Liver (tissue), 9 donors: Measurements from ENCODE around the gene CYTH3. TPM values are rescaled to one million over a fixed set of nuclear protein-coding genes. Genes with fewer than 3 reads are reported as not detected.

Source experiments
- DNase-seq: peaks from one replicate; pipeline ENCODE4 v3.0.0-alpha.2; 2017; ENCODE audit warnings: low spot score
- H3K27ac ChIP-seq, 2 donors: one replicate each; pipeline ENCODE4 v1.7.0; 2013; ENCODE audit warnings: inconsistent platforms in 2 of 2, low read length in 2 of 2, control low read depth in 1 of 2, low read depth in 1 of 2, mild to moderate bottlenecking in 1 of 2
- H3K27me3 ChIP-seq, 4 donors: one replicate each; pipeline versions ENCODE4 v1.6.1 to v1.7.0; 2013; ENCODE audit warnings: low read length in 3 of 4, inconsistent platforms in 1 of 4, mild to moderate bottlenecking in 1 of 4, moderate library complexity in 1 of 4; ENCODE audit not compliant: control insufficient read depth in 4 of 4, insufficient read depth in 4 of 4
- H3K36me3 ChIP-seq, 4 donors: one replicate each; pipeline versions ENCODE4 v1.6.1 to v1.7.0; 2013; ENCODE audit warnings: low read length in 3 of 4, mild to moderate bottlenecking in 3 of 4, low read depth in 1 of 4, moderate library complexity in 1 of 4; ENCODE audit not compliant: control insufficient read depth in 4 of 4, insufficient read depth in 3 of 4
- H3K4me1 ChIP-seq, 4 donors: one replicate each; pipeline versions ENCODE4 v1.6.1 to v1.7.0; 2013; ENCODE audit warnings: low read length in 3 of 4, mild to moderate bottlenecking in 3 of 4, moderate library complexity in 1 of 4; ENCODE audit not compliant: control insufficient read depth in 4 of 4, insufficient read depth in 4 of 4
- H3K4me3 ChIP-seq, 3 donors: one replicate each; pipeline versions ENCODE4 v1.6.1 to v1.7.0; 2013; ENCODE audit warnings: low read length in 3 of 3, control low read depth in 1 of 3, low read depth in 1 of 3, mild to moderate bottlenecking in 1 of 3
- H3K9ac ChIP-seq, 2 donors: one replicate each; pipeline ENCODE4 v1.7.0; 2013; ENCODE audit warnings: low read length in 2 of 2, mild to moderate bottlenecking in 2 of 2, moderate library complexity in 2 of 2, control low read depth in 1 of 2, low read depth in 1 of 2
- H3K9me3 ChIP-seq, 4 donors: one replicate each; pipeline versions ENCODE4 v1.6.1 to v1.7.0; 2013; ENCODE audit warnings: low read length in 3 of 4; ENCODE audit not compliant: control insufficient read depth in 4 of 4
- ATF3 ChIP-seq: IDR thresholded peaks from 2 replicates; pipeline ENCODE4 v1.6.1; 2016; ENCODE audit warnings: antibody characterized with exemption
- CTCF ChIP-seq: fragments of 150-350 bp; IDR thresholded peaks from 2 replicates; pipeline ENCODE4 v1.5.1; 2017; ENCODE audit warnings: improper control_type of control experiment, low read depth, low read length; ENCODE audit not compliant: missing input control
- EGR1 ChIP-seq, 2 donors: IDR thresholded peaks; 2 replicates each; pipeline ENCODE4 v1.6.1; 2016 to 2018; ENCODE audit warnings: antibody characterized with exemption in 2 of 2, low read depth in 2 of 2
- FOXA1 ChIP-seq: IDR thresholded peaks from 2 replicates; pipeline ENCODE4 v1.6.1; 2016; ENCODE audit warnings: antibody characterized with exemption
- FOXA2 ChIP-seq: IDR thresholded peaks from 2 replicates; pipeline ENCODE4 v1.6.1; 2016; ENCODE audit warnings: antibody characterized with exemption
- GABPA ChIP-seq, 2 donors: IDR thresholded peaks in 1 of 2; conservative IDR thresholded peaks in 1 of 2; 2 replicates each; pipeline ENCODE4 v1.6.1; 2016; ENCODE audit warnings: antibody characterized with exemption in 2 of 2, mild to moderate bottlenecking in 1 of 2, moderate library complexity in 1 of 2
- HNF4A ChIP-seq, 2 donors: conservative IDR thresholded peaks; 2 replicates each; pipeline ENCODE4 v1.6.1; 2016; ENCODE audit warnings: antibody characterized with exemption in 2 of 2, mild to moderate bottlenecking in 2 of 2
- HNF4G ChIP-seq: IDR thresholded peaks from 2 replicates; pipeline ENCODE4 v1.6.1; 2016; ENCODE audit warnings: antibody characterized with exemption
- JUND ChIP-seq, 2 donors: IDR thresholded peaks; 2 replicates each; pipeline ENCODE4 v1.6.1; 2016; ENCODE audit warnings: antibody characterized with exemption in 2 of 2
- MAX ChIP-seq: IDR thresholded peaks from 2 replicates; pipeline ENCODE4 v1.6.1; 2016; ENCODE audit warnings: antibody characterized with exemption
- NR2F2 ChIP-seq: IDR thresholded peaks from 2 replicates; pipeline ENCODE4 v1.6.1; 2016; ENCODE audit warnings: antibody characterized with exemption
- RAD21 ChIP-seq, 2 donors: IDR thresholded peaks; 2 replicates each; pipeline ENCODE4 v1.6.1; 2016; ENCODE audit warnings: antibody characterized with exemption in 2 of 2, mild to moderate bottlenecking in 2 of 2
- REST ChIP-seq: IDR thresholded peaks from 2 replicates; pipeline ENCODE4 v1.6.1; 2016; ENCODE audit warnings: antibody characterized with exemption, mild to moderate bottlenecking
- RXRA ChIP-seq, 2 donors: IDR thresholded peaks; 2 replicates each; pipeline ENCODE4 v1.6.1; 2017 to 2018; ENCODE audit warnings: antibody characterized with exemption in 2 of 2, mild to moderate bottlenecking in 1 of 2
- SP1 ChIP-seq: IDR thresholded peaks from 2 replicates; pipeline ENCODE4 v1.6.1; 2018; ENCODE audit warnings: antibody characterized with exemption, mild to moderate bottlenecking
- TAF1 ChIP-seq: conservative IDR thresholded peaks from 2 replicates; pipeline ENCODE4 v1.6.1; 2016; ENCODE audit warnings: antibody characterized with exemption, mild to moderate bottlenecking
- YY1 ChIP-seq: IDR thresholded peaks from 2 replicates; pipeline ENCODE4 v1.6.1; 2016; ENCODE audit warnings: antibody characterized with exemption, mild to moderate bottlenecking
- ZBTB33 ChIP-seq: IDR thresholded peaks from 2 replicates; pipeline ENCODE4 v1.6.1; 2016; ENCODE audit warnings: antibody characterized with exemption
- WGBS: extraction: QIAGEN DNeasy Blood & Tissue Kit; methylation state at CpG from one replicate; pipeline ENCODE4 v1.1.7; 2013; 5-methylcytosine and 5-hydroxymethylcytosine counted together
- polyA plus RNA-seq, 2 donors: library from polyadenylated mRNA; stranded (reverse) in 1 of 2; unstranded in 1 of 2; fragments of 200-250 nt in 1 of 2; fragments of >200 nt in 1 of 2; fragmentation: Nextera tagmentation in 1 of 2; extraction: Ambion mirVana in 1 of 2; gene quantifications; one replicate each; pipeline versions ENCODE4 v1.2.1 to v1.2.3, GENCODE V29; 2013 to 2015
- total RNA-seq, 2 donors: library from RNA; depleted of rRNA; stranded (reverse); fragments of >200 nt; gene quantifications; one replicate each; pipeline ENCODE4 v1.2.3, GENCODE V29; 2014
- donor health status: healthy.
- donor health status: healthy.
- donor health status: healthy.
- donor health status: healthy.
- donor health status: healthy.

CYTH3 gene
- total and polyA plus RNA-seq, 4 donors = 1.1 to 6.3 (median 3.7) TPM

GRCh38 chr7:6232534-6232933 lies 39.9 kb downstream of the CYTH3 start (continued):
- TF ChIP-seq REST (no peak), RAD21 (IDR thresholded peaks at IDR 0.05) (no peak)

GRCh38 chr7:6232116-6232515 lies 40.3 kb downstream of the CYTH3 start:
- peaks cover 0 to 2% (median 0%) of the 10 kb centered on the region in 4 donors for H3K4me1 ChIP-seq
- TF ChIP-seq SP1 (no peak), RXRA (IDR thresholded peaks at IDR 0.05) (no peak), GABPA (IDR thresholded peaks at IDR 0.05 in 1 of 2, conservative IDR thresholded peaks at IDR 0.05 in 1 of 2) (no peak), FOXA1 (no peak), MAX (no peak), ZBTB33 (no peak), NR2F2 (no peak), HNF4A (conservative IDR thresholded peaks at IDR 0.05) (no peak), FOXA2 (no peak), YY1 (no peak), EGR1 (IDR thresholded peaks at IDR 0.05; ENCODE audit: low read depth in 2 of 2) (no peak), ATF3 (no peak), RAD21 (IDR thresholded peaks at IDR 0.05) (no peak), JUND (IDR thresholded peaks at IDR 0.05) (no peak), TAF1 (no peak), CTCF (no peak), HNF4G (no peak), REST (no peak)
- no peaks in the 10 kb centered on the region for H3K27me3 ChIP-seq
- 72% methylated on average over 3 of the region's 3 CpGs for WGBS
- no peak for DNase-seq
- no peaks in the 10 kb centered on the region for H3K9me3 ChIP-seq
- H3K27ac ChIP-seq = no peak overlapping the region
- H3K4me3 ChIP-seq = no peak overlapping the region
- no peaks in the 10 kb centered on the region for H3K36me3 ChIP-seq
- H3K9ac ChIP-seq = no peak overlapping the region
